ENCODE data around the gene GRID1.

GRID1 gene

DNA sequence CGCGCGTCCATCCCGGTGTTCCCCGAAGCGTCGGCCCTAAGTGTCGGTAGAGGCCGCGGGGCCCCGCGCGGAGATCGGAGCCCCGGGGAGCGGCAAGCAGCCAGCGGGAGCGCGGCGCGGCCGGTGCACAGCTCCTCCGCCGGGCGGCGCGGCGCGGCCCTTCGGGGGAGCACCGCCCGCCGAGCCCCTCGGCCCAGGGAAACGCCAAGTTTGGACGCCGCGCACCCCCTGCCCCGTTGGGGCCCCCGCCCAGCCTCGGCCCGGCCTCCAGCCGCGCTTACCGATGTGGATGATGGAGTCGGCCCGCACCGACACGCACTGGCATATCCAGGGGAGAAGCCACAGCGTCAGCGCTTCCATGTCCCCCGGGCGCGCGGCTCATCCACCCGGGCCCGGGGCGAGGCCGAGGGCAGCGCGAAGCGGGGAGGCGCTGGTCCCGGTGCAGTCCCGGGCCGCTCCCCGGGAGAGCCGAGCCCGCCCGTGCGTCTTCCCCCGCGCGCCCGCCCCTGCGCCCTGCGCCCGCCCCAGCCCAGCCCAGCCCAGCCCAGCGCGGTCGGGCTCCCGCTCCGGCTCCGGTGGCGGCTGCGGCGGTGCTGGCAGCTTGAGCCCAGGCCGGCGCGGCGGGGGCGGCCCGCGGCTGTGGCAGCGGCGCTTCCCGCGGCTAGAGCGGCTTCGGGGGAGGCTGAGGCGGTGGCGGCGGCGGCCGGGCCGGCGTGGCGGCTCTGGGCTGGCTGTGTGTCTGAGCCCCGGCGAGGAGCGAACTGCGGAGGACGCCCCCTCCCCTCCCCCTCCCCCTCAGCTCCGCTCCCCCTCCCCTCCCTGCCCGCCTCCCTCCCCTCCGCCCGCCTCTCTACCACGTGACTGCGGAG, at the start of gene GRID1:
Gene GRID1, minus strand, starts transcription at position 763 of the 869 bp plus-strand sequence.
- no peak for DNase-seq

DNA sequence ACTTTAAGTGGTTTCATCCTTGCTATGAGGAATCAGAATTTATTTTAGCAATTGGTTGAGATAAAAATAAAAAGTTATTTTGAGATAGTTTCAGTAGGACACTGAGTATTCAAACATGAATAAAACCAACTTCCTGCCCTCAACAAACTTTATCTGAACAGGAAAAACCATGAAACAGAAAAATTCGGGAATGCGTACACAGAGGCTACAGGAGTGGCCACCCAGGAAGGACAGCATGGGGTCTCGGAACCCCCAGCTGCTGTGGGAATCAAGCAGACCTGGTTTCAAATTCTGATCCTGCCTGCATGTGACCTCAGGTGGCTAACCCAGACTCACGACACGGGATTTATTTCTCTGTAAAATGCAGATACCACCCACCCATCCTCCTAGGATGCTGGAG, 49.0 kb upstream of the GRID1 start:
- DNase-seq, result no peak

DNA sequence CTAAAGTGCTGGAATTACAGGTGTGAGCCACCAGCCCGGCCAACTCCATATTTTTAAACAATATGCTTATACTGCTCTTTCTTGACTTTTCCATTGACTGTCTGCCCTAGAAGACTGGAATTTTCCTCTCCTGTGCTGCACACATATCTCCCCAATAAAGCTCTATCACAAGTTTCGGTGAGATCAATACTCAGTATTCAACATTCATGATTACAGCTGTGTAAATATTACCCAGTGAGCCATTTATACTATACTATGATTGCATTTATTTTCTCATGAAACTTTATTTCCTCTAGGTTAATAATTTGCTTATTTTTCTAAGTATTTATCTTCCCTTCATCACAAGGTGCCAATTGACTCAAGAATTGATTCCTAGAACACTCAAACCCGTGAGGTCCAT, 48.5 kb upstream of the GRID1 start:
- DNase-seq, result no peak

DNA sequence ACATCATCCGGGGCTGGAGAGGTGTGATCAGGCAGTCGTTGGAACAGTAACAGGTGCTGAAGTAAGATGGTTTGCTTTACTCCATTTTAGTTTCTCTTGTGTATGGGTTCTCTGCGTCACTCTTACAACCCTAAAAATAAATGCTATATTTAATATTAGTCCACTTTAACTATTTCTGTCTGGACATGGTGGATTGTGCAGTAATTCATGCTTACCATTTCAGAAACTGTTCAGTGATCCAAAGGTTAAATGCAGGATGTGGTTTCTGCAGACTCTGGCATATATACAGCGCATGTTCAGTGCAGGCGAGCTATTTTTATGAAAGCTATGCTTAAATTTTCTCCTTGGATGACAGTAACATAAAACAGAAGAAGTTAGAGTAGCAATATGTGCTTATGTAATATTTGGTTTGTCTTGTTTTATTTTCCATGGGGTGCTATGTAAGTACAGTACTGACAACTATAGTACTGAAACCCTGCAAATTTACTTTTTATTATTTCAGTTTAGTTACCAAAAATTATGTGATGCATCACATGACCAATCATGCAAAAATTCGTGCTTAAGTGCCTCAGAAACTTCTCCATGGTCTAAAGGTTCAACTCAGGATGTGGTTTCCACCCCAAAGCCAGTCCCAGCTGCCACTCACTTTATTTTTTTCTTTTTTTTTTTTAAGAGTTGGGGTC, 46.6 kb upstream of the GRID1 start:
- no peak for DNase-seq

DNA sequence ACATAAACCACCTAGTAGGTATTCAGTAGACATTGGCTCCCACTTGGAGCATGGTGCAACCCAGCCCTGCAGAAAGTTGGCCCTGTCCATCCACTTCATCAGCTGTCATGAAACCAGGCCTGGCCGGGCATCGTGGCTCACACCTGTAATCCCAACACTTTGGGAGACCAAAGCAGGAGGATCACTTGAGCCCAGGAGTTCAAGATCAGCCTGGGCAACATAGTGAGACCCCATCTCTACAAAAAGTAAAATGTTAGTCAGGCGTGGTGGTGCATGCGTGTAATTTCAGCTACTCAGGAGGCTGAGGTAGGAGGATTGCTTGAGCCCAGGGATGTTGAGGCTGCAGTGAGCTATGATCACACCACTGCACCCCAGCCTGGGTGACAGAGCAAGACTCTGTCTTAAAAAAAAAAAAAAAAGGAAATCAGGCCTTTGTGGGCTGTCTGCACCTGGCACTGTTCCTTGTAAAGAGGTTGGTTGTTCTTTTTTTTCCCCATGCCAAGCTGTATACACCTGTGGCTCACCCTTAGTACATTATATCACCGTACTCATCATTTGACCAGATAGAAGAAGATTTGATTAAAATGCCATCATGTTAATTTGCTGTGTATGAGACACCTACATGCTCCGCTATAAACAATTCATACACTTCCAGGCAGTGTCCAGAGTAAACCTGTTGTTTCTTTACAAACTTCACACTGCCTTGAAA, 45.4 kb upstream of the GRID1 start:
- DNase-seq, result no peak

DNA sequence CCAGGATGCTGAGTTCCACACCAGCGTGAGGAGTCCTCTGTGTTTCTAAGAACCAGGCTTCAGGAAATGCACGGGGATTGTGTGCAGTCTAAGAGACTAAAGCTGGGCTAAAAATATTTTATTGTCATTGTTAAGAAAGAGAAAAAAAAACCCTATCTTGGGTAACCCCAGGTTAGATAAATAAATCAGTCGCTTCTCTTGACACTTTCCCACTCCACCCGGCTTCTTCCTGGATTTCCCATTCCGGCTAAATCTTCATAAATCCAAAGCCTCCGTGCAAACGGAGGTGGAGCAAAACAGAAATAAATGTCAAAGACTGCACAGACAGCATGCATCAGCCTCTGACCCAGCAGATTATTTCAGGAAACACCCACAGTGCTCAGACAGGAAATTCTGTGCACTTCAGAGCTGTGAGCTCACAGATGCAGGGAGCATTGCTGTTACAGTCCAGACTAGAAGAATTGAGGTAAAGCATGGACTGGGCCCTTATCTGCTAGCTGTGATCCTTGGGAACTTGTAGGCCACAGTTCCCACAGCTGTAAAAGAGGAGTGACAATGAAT, 44.8 kb upstream of the GRID1 start:
- DNase-seq, result no peak

DNA sequence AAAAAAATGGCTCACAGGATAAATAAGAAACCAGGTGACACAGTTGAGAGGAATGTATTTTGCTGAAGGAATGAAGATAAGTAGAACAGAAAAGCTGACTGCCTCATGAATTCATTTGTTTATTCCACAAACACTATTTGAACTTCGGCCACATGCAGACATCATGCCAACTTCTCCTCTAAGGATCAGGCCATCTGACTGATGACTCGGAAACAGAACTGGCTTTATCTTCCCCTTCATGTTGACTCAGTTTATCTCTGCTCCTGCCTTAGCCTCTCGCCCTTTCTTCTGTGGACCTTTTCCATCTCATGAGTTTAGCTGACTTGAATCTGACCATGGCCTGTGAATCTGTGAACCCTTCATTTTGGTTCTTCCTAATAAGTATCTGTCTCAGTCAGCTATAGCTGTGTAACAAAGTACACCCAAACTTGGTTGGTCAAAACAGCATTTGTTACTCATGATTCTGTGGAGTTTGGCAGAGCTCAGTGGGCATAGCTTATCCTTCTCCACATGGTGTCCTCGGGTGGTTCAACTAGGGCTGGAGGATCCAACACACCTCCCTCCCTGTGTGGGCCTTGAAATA, 44.0 kb upstream of the GRID1 start:
- DNase-seq, result no peak

DNA sequence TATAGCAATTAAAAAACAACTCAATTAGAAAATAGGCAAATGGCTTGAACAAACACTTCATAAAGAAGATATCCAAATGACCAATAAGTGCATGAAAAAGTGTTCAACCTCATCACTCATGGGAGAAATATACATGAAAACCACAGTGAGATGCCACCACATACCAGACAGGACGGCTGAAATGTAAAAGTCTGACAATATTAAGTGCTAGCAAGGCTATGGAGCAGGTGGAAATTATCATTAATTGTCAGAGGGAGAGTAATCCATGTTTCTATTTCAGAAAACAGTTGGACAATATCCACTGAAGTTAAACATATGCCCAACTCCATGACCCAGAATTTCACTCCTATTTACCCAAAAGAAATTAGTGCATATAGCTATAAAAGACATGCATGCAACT, 42.6 kb upstream of the GRID1 start:
- no peak for DNase-seq

DNA sequence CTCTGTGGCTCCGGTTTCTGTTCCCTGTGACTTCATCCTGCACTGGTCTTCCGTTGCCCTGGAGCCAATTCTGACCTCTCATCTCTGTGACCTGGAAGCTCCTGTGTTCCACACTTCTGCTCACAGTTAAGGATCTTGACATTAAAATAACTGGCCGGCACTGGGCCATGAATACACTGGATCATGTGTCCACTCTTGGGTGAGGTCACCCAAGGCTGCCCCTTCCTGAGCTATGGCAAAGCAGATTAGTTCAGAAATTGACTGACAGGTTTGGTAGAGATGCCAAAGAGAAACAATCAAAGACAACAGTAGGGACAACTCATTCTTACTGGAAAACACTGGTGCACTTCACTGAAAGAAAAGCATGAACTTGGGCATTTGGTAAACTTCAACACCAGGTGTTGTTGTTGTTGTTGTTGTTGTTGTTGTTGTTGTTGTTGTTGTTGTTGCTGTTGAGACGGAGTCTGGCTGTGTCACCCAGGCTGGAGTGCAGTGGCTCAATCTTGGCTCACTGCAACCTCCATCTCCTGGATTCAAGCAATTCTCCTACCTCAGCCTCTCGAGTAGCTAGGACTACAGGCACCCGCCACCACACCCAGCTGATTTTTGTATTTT, 36.7 kb upstream of the GRID1 start:
- DNase-seq, result no peak

DNA sequence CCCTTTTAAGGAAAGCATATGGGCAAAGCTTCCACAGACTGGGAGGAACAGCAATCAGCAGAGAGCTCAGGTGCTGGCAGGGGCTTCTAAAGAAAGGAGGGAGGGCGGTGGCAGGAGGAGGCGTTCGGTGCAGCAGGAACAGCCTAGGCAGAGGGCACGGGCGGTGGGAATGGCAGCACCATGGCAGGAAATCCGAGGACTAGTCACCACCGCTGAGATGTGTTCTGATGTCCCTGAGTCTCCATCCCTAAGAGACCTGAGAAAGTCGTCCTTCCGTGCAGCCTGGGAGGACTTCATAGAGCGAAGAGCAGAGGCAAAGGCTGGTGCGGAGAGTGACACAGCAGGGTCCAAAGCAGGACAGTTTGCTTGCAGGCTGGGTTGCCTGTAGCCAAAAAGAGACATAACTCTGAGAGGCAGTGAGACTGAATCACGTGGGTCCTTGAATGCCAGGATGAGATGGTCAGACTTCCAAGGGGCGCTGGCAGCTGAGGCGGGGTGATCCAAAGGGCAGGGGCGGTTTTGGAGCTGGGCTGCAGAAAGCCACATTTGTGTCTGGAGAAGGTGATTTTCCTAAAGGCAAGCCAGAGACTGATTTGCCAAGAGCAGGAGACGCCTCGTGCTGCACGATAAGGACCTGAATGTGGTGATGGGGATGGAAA, 35.8 kb upstream of the GRID1 start:
- DNase-seq, result no peak

DNA sequence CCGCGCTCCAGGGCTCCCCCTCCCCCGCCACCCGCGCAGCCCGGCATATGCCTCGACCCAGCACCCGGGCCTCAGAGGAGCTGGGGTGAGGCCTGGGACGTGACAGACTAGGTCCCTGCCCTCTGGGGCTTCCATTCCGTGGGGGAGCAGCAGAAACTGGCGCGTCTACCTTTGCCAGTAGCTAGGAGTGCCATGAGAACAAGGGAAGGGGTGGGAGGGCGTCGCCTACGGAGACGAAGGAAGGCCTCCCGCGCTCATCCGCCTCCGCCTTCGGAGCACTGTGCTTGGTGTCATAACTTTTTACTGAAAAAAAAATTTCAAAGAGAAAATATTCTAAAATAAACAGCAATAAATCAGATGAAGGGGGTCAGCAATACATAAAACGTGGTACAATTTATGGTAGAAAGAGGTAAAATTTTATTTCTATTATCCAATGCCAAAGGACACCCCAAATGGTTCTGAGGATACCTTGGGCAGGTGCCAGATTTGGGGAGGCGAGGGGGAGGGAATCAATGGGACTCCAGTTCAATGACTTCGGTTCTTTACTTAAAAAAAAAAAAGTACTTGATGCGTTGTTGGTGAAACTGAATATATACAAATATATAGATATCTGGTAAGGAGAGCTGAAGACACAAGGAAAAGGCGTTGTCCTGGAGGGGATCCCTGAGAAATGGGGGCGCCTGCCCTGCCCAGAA, 35.1 kb upstream of the GRID1 start:
- no peak for DNase-seq

DNA sequence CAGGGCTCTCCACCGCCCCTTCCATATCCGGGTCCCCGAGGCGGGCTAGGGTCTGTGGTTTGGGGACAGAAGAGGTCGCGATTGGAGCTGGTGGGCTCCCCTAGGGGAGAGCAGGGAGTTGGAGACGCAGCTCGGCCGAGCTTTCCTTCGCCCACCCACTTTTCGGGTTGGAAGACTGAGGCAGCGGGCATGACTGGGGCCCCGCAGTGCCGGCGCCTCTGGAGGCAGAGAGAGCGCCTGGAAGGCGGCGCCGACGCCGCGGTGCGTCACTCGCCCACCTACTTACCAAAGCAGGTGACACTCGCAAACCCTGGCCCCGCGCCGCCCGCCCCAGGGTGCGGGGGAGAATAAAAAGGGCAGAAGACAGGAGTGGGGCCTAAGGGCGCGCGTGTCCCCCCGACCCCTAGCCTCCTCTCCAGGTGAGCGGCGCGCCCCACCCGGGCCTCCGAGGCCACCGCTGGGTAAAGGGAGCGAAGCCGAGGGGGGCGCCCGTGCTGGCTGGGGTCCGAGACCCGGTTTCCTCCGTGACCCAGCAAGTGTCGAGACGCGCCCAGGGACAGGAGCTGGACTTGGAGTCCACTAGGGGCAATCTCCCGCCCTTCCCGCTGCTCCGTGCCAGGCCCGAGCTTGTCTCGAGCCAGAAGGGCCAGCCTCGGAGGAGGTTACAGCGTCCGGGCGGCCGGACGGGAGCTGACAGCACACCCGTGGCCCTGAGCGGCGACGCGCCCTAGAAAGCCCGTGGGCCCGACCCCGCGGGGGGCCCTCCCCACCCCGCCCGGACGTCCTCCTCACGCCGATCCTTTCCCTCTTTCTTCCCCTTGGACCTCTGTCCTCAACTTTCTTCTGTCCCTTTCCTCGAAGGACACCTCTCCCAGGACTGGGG, 34.4 kb upstream of the GRID1 start:
- peak; percentile 45 to 64 (median 52) for DNase-seq

DNA sequence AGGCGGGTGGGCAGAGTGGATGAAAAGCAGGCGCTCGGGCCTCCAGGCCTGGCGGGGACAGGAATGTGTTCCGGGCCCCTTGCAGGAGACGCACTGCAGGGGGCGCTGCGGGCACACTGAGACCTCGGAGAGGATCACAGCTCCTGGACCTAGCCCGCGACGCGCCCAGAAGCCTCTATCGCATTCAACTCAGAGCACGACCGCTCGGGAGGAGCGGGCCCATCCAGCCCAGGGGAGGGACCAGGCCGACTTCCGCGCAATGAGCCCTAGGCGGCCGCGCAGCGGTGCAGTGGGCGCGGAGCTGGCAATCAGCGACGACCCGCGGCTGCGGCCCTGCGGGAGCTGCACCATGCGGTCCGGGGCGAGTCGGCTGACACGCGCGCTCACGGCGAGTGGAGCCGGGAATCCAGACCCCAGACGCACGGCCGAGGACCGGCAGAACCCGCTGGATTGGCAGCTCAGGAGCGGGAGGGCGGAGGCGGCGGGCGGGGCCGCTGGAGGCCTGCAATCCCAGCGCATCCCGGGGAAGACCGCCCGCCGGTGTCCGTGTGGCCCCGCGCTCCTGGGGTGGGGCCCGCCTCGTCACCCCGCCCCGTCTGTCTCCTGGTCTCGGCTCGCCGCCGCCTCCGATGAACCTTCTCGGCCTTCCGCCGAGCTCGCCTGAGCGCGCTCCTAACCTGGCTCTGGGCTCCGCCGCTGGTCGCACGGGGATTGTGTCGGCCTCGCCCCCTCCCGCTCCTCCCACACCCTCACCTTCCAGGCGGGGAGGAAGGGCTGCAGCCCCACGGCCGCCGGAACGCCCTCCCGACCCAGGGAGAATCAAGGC, 33.5 kb upstream of the GRID1 start:
- DNase-seq, result peak; percentile 83 to 97 (median 92)

DNA sequence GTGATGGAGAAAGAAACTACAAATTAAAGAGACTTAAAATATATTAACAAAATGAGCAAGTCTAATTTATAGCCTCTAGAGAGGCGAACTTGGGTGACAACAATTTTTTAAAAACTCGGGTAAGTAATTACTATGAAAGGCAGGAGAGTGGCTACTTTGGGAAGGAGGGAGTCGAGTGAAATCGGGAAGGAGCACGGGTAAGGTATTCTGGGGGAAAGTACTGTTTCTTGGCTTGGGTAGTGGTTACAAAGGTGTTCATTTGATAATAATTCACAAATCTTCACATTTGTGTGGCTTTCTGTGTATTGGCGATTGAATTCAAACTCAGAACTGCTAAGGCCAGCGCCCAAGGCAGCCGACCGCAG, 32.9 kb upstream of the GRID1 start:
- DNase-seq, result no peak

DNA sequence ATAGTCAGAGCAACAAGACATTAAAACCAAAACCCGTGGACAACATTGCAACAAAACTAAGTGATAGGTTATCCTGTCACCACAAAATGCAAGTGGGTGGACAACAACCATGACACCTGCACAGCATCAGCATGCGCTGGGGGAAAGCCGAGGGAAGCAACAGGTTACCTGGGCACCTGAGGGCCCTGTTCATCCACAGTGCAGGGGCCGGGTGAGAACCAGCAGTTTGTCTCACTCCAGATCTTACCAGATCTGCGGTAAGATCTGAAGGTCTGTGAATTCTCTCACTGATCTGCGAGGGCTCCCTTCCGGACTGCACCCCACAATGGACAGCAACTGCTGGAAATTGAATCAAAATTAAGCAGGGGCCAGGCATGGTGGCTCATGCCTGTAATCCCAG, 30.5 kb upstream of the GRID1 start:
- no peak for DNase-seq

DNA sequence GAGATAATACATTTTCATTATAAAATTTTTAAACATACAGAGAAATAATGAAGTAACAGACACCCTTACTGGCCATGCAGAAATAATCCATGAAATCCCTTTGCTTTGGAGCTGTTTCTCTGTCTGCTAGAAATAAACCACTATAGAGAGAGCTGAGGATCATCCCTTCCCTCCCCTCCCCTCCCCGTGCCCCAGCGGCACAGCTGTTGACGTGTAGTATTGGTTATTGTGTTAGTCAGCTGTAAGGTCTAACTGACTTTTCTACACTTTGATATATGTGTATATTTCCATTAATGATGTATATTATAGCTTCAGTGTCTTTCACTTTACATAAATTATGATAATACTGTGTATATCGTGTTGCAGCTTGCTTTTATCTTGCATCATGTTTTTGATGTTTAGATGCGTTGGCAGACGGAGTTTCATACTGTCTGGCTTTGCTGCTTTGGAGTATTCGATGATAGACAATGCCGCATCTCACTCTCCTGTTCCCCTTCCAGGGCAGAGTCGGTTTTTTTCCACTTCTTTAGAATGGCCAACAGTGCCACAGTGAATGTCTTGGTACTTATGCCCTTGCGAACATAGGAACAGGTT, 27.4 kb upstream of the GRID1 start:
- DNase-seq, result no peak

DNA sequence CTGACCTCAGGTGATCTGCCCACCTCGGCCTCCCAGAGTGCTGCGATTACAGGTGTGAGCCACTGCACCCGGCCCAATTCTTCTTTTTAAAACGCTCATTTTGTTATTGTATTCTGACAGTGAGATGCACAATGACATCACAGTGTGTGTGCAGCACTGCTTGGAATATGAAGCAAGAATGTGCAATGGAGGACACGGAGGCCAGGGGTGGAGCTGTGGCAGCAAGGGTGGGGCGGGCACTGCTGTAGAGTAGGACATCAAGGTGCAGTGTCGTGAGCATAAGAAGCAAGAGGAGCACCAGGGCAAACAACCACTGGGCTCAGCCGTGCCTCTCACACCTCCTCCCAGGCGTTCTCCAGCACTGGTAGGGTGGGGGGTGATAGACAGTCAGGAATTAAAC, 26.8 kb upstream of the GRID1 start:
- DNase-seq, result no peak

DNA sequence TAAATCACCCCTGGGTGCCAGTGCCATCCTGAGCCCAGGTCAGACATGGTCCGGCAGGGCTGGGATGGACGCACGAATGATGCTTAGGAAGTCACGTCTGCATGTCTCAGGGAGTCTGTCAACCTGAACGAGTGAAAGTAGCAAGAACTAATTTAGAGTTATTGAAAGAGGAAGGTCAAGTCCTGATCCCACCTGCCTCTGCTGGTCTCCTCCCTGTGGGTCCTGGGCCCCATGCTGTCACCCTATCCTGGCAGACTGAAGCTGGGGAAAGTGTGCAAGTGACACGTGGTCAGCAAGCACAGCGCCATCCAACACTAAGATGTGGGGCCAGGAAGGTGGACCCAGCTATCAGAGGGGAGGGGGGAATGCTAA, 26.1 kb upstream of the GRID1 start:
- no peak for DNase-seq
